Stimulated activated CD8-positive, alpha-beta memory T cell treated with anti-CD3 and anti-CD28 coated beads, Interleukin-7, amount 100 ng/mL, for 24 hours (primary cell): ENCODE results near the gene DIO3.

Experiments used
- DNase-seq: peaks from one replicate; pipeline ENCODE4 v3.0.0-alpha.2; 2020; ENCODE audit warnings: low read depth

Gene DIO3

GRCh38 chr14:101583715-101584054, 22.4 kb downstream of the DIO3 start:
- no peak for DNase-seq

DNA sequence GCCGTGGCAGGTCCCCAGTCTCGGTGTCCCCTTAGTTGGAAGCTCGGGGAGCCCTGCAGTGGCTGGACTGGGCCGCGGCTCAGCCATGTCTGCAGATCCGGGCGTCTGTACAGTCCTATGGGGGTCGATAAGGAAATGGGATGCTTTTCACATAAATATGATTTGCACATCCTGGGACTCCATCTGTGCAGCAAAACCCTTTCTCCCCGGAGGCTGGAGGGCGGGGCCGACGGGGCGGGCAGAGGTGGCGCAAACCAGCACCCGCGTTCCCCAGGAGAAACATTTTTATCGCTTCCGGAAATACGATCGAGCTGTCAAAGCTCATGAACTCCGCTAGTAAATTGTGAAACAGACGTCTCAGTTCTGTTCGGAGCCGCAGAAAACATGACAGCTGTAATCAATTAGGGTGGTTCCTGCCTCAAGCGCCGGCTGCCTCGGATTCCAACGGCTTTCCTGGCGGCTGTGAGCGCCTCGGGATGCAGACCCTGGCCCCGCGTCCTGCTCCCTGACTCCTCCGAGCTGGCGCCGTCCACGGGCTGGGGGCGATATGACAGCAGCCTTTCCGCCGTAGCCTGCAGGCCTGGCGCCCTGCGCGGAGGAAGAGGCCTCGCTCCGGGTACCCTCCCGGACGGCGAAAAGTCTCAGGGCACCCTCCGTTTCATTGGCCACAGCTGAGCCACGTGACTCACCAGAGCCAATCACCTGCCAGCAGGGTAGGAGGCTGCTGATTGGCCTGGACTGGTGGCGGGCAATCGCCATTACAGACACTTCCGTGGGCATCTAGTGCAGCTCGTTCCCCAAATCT, 23.0 kb downstream of the DIO3 start:
- no peak for DNase-seq

DNA sequence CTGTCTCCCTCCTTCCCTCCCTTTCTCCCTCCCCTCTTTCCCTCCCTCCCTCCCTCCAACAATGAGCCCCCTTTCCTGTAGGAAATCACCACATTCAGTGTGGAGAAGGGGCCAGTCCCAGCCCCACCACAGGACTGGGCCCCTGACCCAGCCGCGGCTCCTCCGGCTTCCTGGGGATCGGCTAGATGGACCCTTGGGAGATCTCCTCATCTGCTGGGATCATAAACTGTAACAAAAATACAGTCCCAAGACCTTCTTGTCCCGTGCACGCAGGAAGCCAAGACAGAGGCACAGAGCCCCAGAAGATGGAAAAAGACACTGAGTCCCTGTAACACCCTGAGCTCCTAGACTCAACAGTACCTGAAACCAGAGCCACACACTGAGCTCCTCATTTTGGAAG, 23.9 kb downstream of the DIO3 start:
- no peak for DNase-seq

DNA sequence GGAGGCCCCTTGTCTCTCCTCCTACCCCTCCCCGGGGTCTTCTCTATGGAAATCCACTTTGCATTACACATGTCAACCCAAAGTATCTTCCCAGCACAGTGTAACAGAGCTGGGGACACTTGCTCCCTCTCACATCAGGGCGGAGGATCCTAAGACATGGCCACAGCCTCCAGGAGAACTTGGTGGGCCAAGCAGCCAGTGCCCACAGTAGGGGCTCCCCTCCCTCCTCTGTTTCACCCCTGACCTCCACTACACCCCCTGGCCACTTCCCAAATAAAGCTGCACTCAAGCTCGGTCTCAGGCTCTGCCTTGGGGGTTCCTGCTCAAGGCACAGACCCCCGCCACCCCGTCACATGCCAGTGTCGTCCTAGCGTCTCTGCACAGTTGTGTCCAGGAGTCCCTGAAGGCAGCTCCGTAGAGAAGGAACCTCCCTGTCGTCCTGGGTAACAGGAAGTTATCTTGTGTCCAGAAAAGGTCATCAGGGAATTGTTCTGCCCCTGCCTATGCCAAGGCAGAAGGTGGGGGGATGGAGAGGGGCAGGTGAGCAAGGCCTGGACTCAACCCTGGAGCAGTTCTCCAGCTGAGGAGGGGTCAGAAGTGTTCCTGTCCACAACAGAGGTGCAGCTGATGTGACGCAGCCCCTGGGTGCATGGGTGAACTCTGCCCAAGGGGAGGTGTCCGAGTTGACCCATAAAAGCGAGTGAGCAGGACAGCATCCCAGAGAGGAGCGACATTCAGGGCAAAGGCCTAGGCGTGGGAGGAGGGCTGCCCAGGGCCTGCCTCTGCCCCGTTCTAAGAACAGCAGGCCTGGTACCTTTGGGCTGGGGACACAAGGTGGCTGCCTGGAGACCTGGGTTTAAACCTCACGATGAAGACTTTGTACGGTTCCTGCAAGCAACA, 25.5 kb downstream of the DIO3 start:
- no peak for DNase-seq

DNA sequence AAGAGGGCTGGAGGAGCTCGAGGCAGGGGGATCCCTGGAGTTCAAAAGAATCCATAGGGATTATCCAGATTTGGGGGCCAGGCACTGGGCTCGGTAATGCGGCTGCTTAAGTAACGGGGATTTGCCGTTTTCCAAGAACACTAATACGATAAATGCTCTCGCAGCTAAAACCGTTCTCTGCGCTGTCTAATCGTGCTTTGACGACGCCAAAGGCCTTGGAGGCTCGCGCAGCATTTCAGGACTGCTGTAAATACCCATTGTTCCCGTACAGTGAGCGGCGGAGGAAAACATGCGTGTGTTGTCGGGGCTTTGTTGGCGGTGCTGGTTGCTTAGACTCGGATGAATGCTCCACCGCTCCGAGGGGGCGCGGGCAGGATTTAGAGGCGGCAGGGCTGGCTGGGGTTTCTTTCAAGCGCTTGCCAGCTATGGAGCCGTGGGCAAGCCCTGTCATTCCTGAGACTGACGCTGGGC, 26.2 kb downstream of the DIO3 start:
- DNase-seq = no peak

DNA sequence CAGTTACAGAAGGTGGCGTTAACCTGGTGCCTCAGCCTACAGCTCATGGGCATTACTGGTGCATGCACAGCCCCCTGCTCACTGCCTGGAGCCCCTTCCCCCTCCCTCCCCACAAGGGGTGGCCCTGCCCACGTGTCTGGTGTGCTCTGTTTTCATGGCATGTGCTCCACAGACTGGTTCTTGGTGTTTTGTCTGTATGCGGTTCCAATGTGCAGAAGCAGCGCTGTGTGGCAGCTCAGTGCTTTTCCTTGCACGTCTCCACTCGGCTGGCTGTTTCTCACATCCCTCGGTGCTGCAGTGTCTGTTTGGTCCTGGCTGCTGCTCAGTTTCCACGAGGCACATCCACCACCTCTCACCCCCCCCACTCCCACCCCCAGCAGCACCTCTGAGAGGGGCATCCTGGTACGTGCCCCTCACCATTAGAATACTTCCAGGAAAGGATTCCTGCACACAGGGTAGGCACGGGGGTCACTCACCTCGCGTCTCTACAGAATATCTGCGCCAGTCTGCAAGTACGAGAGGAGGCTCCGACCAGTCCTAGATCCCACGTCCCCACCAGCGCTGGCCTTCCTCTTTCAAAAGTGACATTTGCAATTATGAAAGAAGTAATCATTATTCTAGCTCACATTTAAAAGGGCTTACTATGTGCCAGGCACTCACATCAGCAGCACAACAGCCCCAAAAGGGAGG, 27.1 kb downstream of the DIO3 start:
- no peak for DNase-seq

DNA sequence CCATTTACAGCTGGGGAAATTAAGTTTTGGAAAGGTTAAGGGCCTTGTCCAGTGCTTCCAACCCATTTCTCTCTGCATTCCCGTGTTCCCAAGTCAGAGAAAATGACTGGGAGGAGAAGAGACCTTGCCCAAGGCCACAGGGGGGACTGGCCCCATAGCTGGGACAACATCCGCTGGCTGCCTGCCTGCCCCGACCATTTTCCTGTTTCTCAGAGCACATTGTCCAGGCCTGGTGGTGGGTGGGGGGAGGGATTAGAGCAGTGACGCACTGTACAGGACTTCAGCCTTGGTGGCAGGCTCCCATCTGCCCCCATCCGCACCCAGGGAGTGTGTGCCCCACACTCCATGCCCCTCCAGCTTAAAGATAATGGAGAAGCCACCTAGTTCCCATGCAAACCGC, 27.7 kb downstream of the DIO3 start:
- DNase-seq = no peak

DNA sequence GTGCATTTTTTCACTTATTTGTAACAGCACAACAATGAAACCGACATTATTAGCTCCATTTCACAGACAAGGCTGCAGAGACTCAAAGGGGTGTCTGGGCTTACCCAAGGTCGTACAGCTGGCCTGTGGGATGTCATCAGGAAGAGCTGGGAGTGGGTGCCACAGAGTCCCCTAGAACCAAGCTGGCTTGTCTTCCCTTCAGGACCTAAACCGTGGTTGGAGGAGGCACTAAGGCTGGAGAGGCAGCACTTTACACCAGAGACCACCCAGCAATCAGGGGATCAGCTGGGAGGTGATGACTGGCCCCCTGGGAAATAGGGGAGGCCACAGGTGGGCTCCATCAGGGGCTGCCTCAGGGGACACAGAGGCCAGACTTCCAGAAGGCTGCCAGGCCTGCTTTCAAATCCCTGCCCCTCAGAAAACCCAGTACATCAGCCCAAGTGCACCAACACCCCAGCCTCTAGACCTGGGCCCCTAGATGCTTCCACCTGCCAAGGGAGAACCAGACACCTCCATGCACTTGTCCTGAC, 28.3 kb downstream of the DIO3 start:
- no peak for DNase-seq

GRCh38 chr14:101590062-101590461, 28.8 kb downstream of the DIO3 start:
- DNase-seq = no peak

DNA sequence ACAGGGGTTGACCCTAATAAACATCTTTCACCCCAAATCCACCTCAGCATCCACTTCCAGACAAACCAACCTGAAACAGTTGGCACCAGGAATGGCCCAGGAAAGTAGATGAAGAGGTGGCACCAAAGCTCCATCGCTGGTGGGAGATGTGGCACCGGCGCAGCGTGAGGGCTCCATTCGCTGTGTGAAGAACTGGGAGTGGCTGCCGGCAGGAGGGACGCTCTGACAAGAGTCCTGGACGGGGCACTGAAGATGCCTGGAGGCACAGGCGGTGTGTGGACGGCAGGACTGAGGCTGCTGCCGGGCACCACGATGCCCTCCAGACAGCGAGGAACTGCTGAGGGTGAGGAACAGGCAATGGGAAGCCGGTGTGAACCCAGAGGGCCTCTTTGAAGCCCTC, 29.3 kb downstream of the DIO3 start:
- no peak for DNase-seq

GRCh38 chr14:101591121-101591520, 29.8 kb downstream of the DIO3 start:
- no peak for DNase-seq

GRCh38 chr14:101591582-101591981, 30.3 kb downstream of the DIO3 start:
- DNase-seq = no peak

GRCh38 chr14:101593411-101594238, 32.3 kb downstream of the DIO3 start:
- no peak for DNase-seq

DNA sequence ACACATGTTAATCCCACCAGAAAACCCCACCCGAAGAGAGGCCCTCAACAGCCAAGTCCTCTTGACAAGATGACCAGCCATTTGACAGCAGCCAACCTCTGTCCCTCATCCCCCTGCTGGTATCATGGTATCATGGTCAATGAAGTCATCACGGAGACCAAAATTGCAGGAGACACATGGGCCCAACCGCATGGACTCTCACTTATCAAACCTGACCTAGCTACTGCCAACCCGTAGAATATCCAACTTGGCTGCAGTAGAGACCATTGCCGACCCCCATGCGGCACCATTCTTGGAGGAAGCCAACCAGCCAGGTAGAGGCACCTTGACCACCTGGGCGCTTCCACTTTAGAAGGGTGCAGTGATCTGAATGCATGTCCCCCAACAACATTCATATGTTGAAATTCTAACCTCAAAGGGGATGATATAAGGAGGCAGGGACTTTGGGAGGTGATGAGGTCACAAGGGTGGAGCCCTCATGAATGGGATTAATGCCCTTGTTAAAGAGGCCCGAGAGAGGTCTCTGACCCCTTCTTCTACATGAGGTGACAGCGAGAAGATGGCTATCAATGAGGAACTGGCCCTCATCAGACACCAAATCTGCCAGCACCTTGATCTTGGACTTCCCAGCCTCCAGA, 33.3 kb downstream of the DIO3 start:
- no peak for DNase-seq

GRCh38 chr14:101595349-101595748, 34.1 kb downstream of the DIO3 start:
- no peak for DNase-seq

- no peak for DNase-seq
These were observed 34.8 kb downstream of the DIO3 start for GRCh38 chr14:101595887-101596721.

- no peak for DNase-seq
These were observed 35.4 kb downstream of the DIO3 start for GRCh38 chr14:101596742-101597141.

DNA sequence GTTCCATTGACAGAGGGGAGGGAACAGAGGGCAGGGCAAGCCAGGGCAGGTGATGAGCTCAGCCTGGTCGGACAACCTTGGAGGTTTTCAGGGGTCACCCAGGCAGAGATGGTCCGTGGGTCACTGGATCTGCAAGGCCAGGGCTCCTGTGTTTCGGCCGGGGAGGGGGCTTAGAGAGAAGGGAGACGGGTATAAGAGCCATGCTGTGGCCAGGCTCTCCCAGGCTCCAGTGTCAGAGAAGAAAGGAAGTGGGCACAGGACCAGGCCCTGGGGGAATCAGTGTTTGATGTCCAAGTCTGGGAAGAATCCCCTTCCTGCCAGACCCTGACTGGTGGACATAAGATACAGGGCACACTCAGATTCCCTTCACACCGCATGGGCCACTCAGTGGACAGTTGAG, 36.9 kb downstream of the DIO3 start:
- no peak for DNase-seq

DNA sequence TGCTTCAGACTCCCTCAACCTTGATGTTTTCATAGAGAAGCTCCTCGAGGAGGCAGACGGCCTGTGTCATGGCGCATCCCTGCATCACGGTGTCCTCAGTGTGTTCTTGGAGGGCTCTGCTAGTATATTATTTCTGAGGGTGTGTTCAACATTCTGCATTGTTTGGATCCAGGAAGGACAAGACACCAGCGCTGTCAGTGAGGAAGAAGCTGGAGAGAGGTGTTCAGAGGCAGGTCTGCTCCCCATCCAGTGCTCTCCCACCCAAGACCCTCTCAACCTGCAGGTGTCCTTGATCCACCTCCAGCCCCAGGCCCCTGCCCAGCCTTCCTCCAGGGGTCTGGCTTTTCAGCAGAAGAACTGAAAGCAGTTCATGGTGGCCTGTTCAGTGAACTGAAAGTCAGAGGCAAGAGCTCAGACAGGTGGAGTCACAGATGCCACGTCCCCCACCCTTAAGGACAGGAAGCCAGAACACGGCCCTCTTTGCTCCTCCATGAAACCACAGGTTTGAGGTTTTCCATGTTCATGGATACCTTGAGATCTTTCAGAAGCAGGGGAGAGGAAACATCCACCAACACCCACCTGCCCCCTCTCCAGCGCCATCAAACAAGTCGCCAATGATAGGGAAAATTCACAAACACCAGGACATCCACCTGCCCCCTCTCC, 37.4 kb downstream of the DIO3 start:
- DNase-seq = no peak
